Activated CD4-positive, alpha-beta T cell treated with anti-CD3 and anti-CD28 coated beads, Interleukin-2, amount 10 ng/mL, durations not matched to agents 24 days and 14 days (primary cell): Measurements from ENCODE around the gene SCN7A. TPM values are rescaled to one million over a fixed set of nuclear protein-coding genes. Genes with fewer than 3 reads are reported as not detected.

Experiments used
- DNase-seq: peaks from one replicate; pipeline ENCODE4 v3.0.0; 2022
- H3K27ac Mint-ChIP-seq: one replicate; pipeline ENCODE4 v1.8.0; 2022; ENCODE audit warnings: mild to moderate bottlenecking, mixed read lengths
- H3K27me3 Mint-ChIP-seq: one replicate; pipeline ENCODE4 v1.8.0; 2022; ENCODE audit warnings: mixed read lengths
- H3K36me3 Mint-ChIP-seq: one replicate; pipeline ENCODE4 v1.8.0; 2022; ENCODE audit warnings: low read depth, mild to moderate bottlenecking, mixed read lengths
- H3K4me1 Mint-ChIP-seq: one replicate; pipeline ENCODE4 v1.8.0; 2021; ENCODE audit warnings: mixed read lengths
- H3K4me3 Mint-ChIP-seq: one replicate; pipeline ENCODE4 v1.8.0; 2022; ENCODE audit warnings: mild to moderate bottlenecking, moderate library complexity, mixed read lengths
- H3K9me3 Mint-ChIP-seq: one replicate; pipeline ENCODE4 v1.8.0; 2021; ENCODE audit warnings: mixed read lengths
- intact Hi-C: fragments of 100-400 bp; cut with micrococcal nuclease; formaldehyde crosslinking; loops from one replicate; pipeline ENCODE4 v1.15.1; 2023
- total RNA-seq: library from RNA; stranded (reverse); gene quantifications from 2 replicates; pipeline ENCODE4 v1.2.3, GENCODE V29; 2022

SCN7A gene
- total RNA-seq, 1 donor from 2014 or later: not detected

- Mint-ChIP-seq H3K9me3 (no peaks in the 10 kb centered on the region), H3K4me1 (no peaks in the 10 kb centered on the region), H3K36me3 (no peaks in the 10 kb centered on the region), H3K27me3 (no peaks in the 10 kb centered on the region), H3K4me3 (no peak overlapping the region), H3K27ac (no peak overlapping the region)
- DNase-seq: no peak
- intact Hi-C loops: no loop called here
Observed at GRCh38 chr2:166405569-166405926, 88.5 kb downstream of the SCN7A start.

DNA sequence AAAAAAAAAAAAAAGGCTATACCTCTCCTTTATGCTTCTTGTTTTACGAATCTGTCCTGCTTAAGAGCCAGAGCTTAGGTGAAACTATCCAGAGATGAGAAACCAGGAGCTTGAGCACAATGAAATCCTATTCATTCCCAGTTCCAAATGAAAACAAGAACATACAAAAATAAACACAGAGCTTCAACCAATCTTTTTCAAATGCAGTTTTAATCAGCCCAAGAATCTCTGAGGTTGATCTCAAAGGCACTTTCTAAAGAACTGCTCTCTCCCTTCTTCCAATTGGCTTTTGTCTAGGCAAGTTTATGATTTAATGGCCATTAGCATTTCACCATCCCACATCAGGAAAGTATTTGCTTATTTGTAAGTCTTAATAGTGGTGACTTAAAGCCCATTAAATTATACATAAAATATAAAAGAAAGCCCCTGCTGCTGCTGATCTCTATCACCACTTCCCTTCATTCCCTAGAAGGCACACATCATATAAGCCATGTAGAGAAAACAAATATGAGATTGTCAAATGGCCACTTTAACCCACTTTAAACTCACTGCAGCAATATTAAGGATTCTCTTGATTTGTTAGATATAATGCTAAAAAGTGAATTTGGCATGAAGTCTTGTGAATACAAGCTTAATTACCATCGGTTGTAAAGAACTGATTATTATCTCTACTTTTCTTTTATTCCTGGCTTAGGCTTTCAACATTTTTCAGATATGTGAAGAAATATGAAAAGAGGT lies 89.0 kb downstream of the SCN7A start:
- Mint-ChIP-seq H3K27me3 (no peaks in the 10 kb centered on the region), H3K27ac (no peak overlapping the region), H3K36me3 (no peaks in the 10 kb centered on the region), H3K4me3 (no peak overlapping the region), H3K9me3 (no peaks in the 10 kb centered on the region), H3K4me1 (no peaks in the 10 kb centered on the region)
- DNase-seq: no peak
- intact Hi-C loops: no loop called here

DNA sequence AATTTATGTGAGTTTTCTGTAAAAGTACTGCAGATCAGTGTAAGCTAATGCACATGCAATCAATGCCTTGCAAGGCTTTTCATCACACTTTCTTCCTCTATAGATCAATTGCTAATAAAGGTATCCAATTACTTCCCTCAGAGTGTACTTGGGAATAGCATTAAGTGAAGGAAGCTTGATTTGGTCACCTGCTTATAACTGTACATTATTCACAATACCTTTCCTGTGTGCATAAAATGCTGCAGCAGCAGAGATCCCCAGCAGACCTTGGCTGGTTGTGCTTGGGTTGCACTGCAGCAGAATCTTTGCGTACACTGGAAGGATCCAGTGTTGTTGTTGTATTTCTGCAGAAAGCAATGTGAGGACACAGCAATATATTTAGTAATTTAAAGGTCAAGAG lies 99.8 kb downstream of the SCN7A start:
- H3K36me3 Mint-ChIP-seq: no peaks in the 10 kb centered on the region
- H3K27me3 Mint-ChIP-seq: no peaks in the 10 kb centered on the region
- no peaks in the 10 kb centered on the region for H3K9me3 Mint-ChIP-seq
- no peak overlapping the region for H3K4me3 Mint-ChIP-seq
- H3K27ac Mint-ChIP-seq: no peak overlapping the region
- intact Hi-C loops: no loop called here
- DNase-seq: no peak
- no peaks in the 10 kb centered on the region for H3K4me1 Mint-ChIP-seq

GRCh38 chr2:166393008-166393407 lies 101.0 kb downstream of the SCN7A start:
- intact Hi-C loops: no loop called here
- Mint-ChIP-seq H3K4me3 (no peak overlapping the region), H3K27me3 (no peaks in the 10 kb centered on the region), H3K4me1 (no peaks in the 10 kb centered on the region), H3K9me3 (no peaks in the 10 kb centered on the region), H3K27ac (no peak overlapping the region), H3K36me3 (no peaks in the 10 kb centered on the region)
- no peak for DNase-seq

DNA sequence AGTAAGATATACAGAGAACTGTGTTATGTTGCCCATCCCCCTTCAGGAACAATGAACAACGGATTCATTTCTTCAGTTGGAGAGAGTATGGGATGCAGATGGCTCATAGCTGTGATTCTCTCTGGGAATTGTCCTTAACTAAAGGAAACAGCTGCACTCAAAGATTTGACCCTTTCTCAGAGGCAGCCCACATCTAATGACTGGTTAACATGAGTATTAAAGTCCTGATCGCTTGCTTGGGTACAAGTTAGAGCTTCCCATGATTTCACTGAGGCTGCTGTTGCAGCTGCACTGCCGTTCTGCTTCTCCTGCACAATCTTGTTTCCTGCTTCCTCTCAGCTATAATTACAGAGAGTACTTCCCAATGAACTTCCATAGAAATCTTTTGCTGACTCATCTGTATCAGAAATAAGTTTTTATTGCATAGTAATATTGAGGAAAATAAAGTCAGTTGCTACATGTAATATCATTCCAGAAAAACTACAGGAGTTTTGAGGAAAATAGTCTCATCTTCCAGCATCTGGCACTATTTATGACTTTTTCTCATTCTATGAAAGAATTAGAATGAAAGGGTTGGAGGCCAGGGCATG lies 105.5 kb downstream of the SCN7A start:
- intact Hi-C loops: no loop called here
- H3K27ac Mint-ChIP-seq: no peak overlapping the region
- no peaks in the 10 kb centered on the region for H3K36me3 Mint-ChIP-seq
- peaks cover 3% of the 10 kb centered on the region for H3K27me3 Mint-ChIP-seq
- no peaks in the 10 kb centered on the region for H3K9me3 Mint-ChIP-seq
- DNase-seq: no peak
- no peaks in the 10 kb centered on the region for H3K4me1 Mint-ChIP-seq
- no peak overlapping the region for H3K4me3 Mint-ChIP-seq

DNA sequence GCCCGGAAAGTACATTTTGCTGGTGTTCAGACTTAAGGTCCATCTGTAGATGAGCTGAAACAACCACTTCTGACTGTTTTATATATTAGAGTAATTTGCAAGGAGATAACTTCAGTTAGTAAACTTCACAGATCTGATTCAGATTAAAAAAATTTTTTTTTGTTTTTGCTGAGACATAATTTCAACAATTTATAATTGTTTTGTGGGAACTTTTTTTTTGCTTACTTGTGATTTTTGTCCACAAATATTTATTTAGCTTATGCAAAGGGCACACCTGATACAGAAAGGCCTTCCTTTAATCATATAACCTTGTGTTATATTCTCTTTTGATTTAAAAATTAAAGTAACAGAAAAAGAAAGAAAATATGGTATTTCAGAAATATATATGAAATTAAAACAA lies 108.7 kb downstream of the SCN7A start:
- no peak for DNase-seq
- Mint-ChIP-seq H3K36me3 (no peaks in the 10 kb centered on the region), H3K27ac (no peak overlapping the region), H3K4me1 (no peaks in the 10 kb centered on the region), H3K4me3 (no peak overlapping the region), H3K9me3 (no peaks in the 10 kb centered on the region), H3K27me3 (peaks cover 3% of the 10 kb centered on the region)
- intact Hi-C loops: no loop called here

DNA sequence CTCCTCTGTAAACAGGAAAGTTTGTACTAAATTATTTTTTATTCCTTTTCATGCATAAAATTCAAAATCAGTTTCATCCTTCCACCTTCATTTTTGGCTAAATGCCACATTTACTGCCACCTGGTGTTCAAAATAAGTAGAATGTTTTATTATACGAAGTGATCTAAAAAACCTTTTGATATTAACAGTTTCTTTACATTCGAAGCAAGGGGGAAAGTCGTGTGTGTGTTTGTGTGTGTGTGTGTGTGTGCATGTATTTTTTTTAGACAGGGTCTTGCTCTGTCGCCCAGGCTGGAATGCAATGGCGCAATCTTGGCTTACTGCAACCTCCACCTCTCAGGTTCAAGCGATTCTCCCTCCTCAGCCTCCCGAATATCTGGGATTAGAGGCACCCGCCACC lies 109.3 kb downstream of the SCN7A start:
- Mint-ChIP-seq H3K36me3 (no peaks in the 10 kb centered on the region), H3K27ac (no peak overlapping the region), H3K9me3 (no peaks in the 10 kb centered on the region), H3K4me1 (no peaks in the 10 kb centered on the region), H3K4me3 (no peak overlapping the region), H3K27me3 (peaks cover 3% of the 10 kb centered on the region)
- DNase-seq: no peak
- intact Hi-C loops: no loop called here

DNA sequence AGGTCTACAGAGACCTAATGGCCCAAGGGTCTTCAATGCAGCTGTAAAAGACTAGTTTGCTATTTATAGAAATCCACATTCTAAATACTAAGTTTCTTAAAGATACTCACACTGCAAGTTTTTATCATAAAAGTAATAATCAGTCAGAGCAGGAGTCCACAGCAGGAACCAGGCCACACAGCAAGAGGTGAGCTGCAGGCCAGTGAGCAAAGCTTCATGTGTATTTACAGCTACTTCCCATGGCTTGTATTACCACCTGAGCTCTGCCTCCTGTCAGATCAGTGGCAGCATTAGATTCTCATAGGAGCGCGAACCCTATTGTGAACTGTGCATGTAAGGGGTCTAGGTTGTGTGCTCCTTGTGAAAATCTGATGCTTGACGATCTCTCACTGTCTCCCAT lies 111.6 kb downstream of the SCN7A start:
- H3K9me3 Mint-ChIP-seq: peaks cover 3% of the 10 kb centered on the region
- intact Hi-C loops: no loop called here

GRCh38 chr2:166380615-166381014 lies 113.4 kb downstream of the SCN7A start:
- H3K4me3 Mint-ChIP-seq: no peak overlapping the region
- H3K4me1 Mint-ChIP-seq: peaks cover 4% of the 10 kb centered on the region
- no peak overlapping the region for H3K27ac Mint-ChIP-seq
- H3K9me3 Mint-ChIP-seq: peaks cover 4% of the 10 kb centered on the region
- no peak for DNase-seq
- intact Hi-C loops: no loop called here
- H3K27me3 Mint-ChIP-seq: peaks cover 20% of the 10 kb centered on the region
- no peaks in the 10 kb centered on the region for H3K36me3 Mint-ChIP-seq

More for the DNA sequence above, 111.6 kb downstream of the SCN7A start:
- Mint-ChIP-seq H3K4me1 (no peaks in the 10 kb centered on the region), H3K36me3 (no peaks in the 10 kb centered on the region), H3K4me3 (no peak overlapping the region), H3K27ac (no peak overlapping the region), H3K27me3 (peaks cover 7% of the 10 kb centered on the region)
- DNase-seq: no peak

GRCh38 chr2:166376873-166377272 lies 117.2 kb downstream of the SCN7A start:
- intact Hi-C loops: no loop called here
- peaks cover 13% of the 10 kb centered on the region for H3K4me1 Mint-ChIP-seq
- no peak for DNase-seq
- no peaks in the 10 kb centered on the region for H3K36me3 Mint-ChIP-seq
- peaks cover 4% of the 10 kb centered on the region for H3K9me3 Mint-ChIP-seq
- no peak overlapping the region for H3K27ac Mint-ChIP-seq
- H3K27me3 Mint-ChIP-seq: peaks cover 40% of the 10 kb centered on the region
- no peak overlapping the region for H3K4me3 Mint-ChIP-seq

DNA sequence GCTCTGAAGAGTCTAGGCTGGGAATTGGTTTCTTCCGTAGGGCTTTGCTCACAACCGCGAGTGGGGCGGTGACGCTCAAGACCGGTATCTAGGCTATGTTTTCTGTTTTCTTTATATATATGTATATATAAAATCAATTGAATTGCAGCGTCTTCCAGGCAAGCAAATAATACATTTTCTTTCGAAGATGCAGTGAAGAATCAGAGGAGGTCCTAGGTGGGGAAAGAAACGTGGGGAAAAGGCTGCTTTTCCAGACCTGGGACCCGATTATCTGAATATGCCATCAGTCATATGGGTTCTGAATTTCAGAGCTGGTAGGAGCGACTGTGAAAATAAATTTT lies 117.6 kb downstream of the SCN7A start:
- Mint-ChIP-seq H3K4me1 (peaks cover 13% of the 10 kb centered on the region), H3K27me3 (peaks cover 40% of the 10 kb centered on the region)
- intact Hi-C loops: no loop called here

DNA sequence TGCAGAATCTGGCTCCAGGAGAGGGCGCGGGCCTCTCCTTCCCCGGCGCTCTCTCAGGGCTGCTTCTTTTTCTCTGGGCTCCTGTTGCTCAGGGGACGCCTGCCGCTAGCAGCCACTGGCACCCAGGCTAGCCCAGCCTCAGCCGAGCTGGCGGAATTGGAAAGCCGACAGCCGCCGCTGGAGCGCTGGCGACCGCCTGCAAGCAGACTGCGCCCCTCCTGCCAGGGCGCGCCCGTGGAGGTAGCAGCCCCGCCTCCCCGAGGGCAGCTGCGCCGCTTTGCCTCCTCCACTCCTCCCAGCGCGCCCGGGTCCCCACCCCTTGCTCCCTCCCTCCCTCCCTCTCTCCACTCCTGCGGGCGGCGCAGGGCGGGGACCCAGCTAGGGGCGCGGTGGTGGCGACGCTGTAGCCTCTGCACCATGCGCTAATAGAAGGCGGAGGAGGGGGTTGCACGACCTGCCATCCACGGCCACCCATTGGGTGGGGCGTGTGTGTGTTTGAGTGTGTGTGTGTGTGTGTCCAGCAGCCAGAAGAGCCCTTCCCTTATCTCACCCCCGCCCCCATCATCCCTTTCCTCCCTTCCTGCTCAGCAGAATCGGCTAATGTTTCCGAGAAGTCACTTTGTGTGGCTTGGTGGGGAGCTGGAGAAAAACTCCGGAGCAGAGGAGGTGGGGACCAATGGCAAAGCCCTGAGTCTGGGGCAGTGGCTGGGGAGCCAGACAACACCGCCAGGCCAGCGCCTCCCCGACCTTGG lies 118.1 kb downstream of the SCN7A start, which contains the start of gene SCN9A:
Gene SCN9A, minus strand, starts transcription at position 209 of the 752 bp plus-strand sequence. CDS start 64,188 bp downstream, outside the sequence.
- no peaks in the 10 kb centered on the region for H3K36me3 Mint-ChIP-seq
- DNase-seq: peak; percentile 80
- peaks cover 13% of the 10 kb centered on the region for H3K4me1 Mint-ChIP-seq
- peaks cover 4% of the 10 kb centered on the region for H3K9me3 Mint-ChIP-seq
- H3K27me3 Mint-ChIP-seq: peaks cover 40% of the 10 kb centered on the region
- intact Hi-C loops: no loop called here
- H3K4me3 Mint-ChIP-seq: peak within 1 kb of the TSS; percentile 77
- H3K27ac Mint-ChIP-seq: no peak within 1 kb of the TSS

More for the DNA sequence above, 117.6 kb downstream of the SCN7A start:
- H3K27ac Mint-ChIP-seq: no peak overlapping the region
- no peak for DNase-seq
- peaks cover 4% of the 10 kb centered on the region for H3K9me3 Mint-ChIP-seq
- H3K4me3 Mint-ChIP-seq: peak overlapping the region; percentile 77
- no peaks in the 10 kb centered on the region for H3K36me3 Mint-ChIP-seq

GRCh38 chr2:166375195-166375735 lies 118.8 kb downstream of the SCN7A start:
- no peaks in the 10 kb centered on the region for H3K36me3 Mint-ChIP-seq
- H3K27me3 Mint-ChIP-seq: peaks cover 40% of the 10 kb centered on the region
- peak overlapping the region; percentile 77 for H3K4me3 Mint-ChIP-seq
- DNase-seq: peak; percentile 62
- intact Hi-C loops: no loop called here
- H3K9me3 Mint-ChIP-seq: peaks cover 4% of the 10 kb centered on the region
- no peak overlapping the region for H3K27ac Mint-ChIP-seq
- peaks cover 13% of the 10 kb centered on the region for H3K4me1 Mint-ChIP-seq

GRCh38 chr2:166373951-166374350 lies 120.1 kb downstream of the SCN7A start:
- H3K4me1 Mint-ChIP-seq: peaks cover 13% of the 10 kb centered on the region
- H3K27me3 Mint-ChIP-seq: peaks cover 40% of the 10 kb centered on the region
- H3K36me3 Mint-ChIP-seq: no peaks in the 10 kb centered on the region
- H3K9me3 Mint-ChIP-seq: peaks cover 4% of the 10 kb centered on the region
- no peak overlapping the region for H3K27ac Mint-ChIP-seq
- peak; percentile 57 for DNase-seq
- intact Hi-C loops: no loop called here
- H3K4me3 Mint-ChIP-seq: no peak overlapping the region
